ENCODE data around the gene SYNJ2. TPM values are rescaled to one million over a fixed set of nuclear protein-coding genes. Genes with fewer than 3 reads are reported as not detected.

SYNJ2 gene
- total and polyA plus RNA-seq, 2 experiments from 2014 or later, result 2.8 to 5.6 TPM

- Mint-ChIP-seq H3K4me1 (peaks cover 11% of the 10 kb centered on the region), H3K27ac (no peak overlapping the region), H3K27me3 (ENCODE audit: insufficient read depth, low read depth, poor library complexity) (peaks cover 5% of the 10 kb centered on the region), H3K4me3 (no peak overlapping the region), H3K9me3 (peaks cover 26% of the 10 kb centered on the region), H3K36me3 (ENCODE audit: low read depth) (peaks cover 21% of the 10 kb centered on the region)
- 0 out of 2 replicates have a peak overlapping the region, but pooled peaks have one; percentile 59 for H2AFZ ChIP-seq
- H3K36me3 ChIP-seq (ENCODE audit: insufficient read depth), result no peaks in the 10 kb centered on the region
- H3K79me2 ChIP-seq (replicated peaks; ENCODE audit: insufficient read depth), result no peaks in the 10 kb centered on the region
- no peak for TF ChIP-seq ZNF114 (CRISPR knock-in tag; IDR thresholded peaks at IDR 0.05)
- H3K4me3 ChIP-seq, result no peak overlapping the region
- no peak overlapping the region; the same call in 1 of the 2 replicates for H3K27ac ChIP-seq (ENCODE audit: low read depth)
- no peaks in the 10 kb centered on the region; the same call in none of the 2 replicates for H3K4me1 ChIP-seq (ENCODE audit: insufficient read depth)
- DNase-seq (ENCODE audit: low spot score) (no peak), ATAC-seq (no peak)
- H4K20me1 ChIP-seq (replicated peaks; ENCODE audit: insufficient read depth), result no peaks in the 10 kb centered on the region
- no peaks in the 10 kb centered on the region for H3F3A ChIP-seq (replicated peaks; ENCODE audit: low read depth)
- no peaks in the 10 kb centered on the region for H3K9me2 ChIP-seq (ENCODE audit: insufficient read depth)
- no peaks in the 10 kb centered on the region for H3K27me3 ChIP-seq (ENCODE audit: insufficient read depth)
- no peak overlapping the region for H3K4me2 ChIP-seq
Measured at GRCh38 chr6:157961153-157961831, 20.4 kb upstream of the SYNJ2 start.

- H3K27me3 ChIP-seq (ENCODE audit: insufficient read depth), result no peaks in the 10 kb centered on the region
- no peaks in the 10 kb centered on the region for H3K79me2 ChIP-seq (replicated peaks; ENCODE audit: insufficient read depth)
- Mint-ChIP-seq H3K4me1 (peaks cover 15% of the 10 kb centered on the region), H3K36me3 (ENCODE audit: low read depth) (peaks cover 21% of the 10 kb centered on the region), H3K27ac (no peak overlapping the region), H3K27me3 (ENCODE audit: insufficient read depth, low read depth, poor library complexity) (peaks cover 7% of the 10 kb centered on the region), H3K9me3 (peaks cover 26% of the 10 kb centered on the region), H3K4me3 (no peak overlapping the region)
- no peaks in the 10 kb centered on the region; the same call in none of the 2 replicates for H3K4me1 ChIP-seq (ENCODE audit: insufficient read depth)
- no peaks in the 10 kb centered on the region for H3F3A ChIP-seq (replicated peaks; ENCODE audit: low read depth)
- no peak for TF ChIP-seq CREB1 (CRISPR knock-in tag; IDR thresholded peaks at IDR 0.05; ENCODE audit: low read depth)
- TF ChIP-seq ZNF114 (CRISPR knock-in tag; IDR thresholded peaks at IDR 0.05), result no peak
- TF ChIP-seq, protein P1, sequence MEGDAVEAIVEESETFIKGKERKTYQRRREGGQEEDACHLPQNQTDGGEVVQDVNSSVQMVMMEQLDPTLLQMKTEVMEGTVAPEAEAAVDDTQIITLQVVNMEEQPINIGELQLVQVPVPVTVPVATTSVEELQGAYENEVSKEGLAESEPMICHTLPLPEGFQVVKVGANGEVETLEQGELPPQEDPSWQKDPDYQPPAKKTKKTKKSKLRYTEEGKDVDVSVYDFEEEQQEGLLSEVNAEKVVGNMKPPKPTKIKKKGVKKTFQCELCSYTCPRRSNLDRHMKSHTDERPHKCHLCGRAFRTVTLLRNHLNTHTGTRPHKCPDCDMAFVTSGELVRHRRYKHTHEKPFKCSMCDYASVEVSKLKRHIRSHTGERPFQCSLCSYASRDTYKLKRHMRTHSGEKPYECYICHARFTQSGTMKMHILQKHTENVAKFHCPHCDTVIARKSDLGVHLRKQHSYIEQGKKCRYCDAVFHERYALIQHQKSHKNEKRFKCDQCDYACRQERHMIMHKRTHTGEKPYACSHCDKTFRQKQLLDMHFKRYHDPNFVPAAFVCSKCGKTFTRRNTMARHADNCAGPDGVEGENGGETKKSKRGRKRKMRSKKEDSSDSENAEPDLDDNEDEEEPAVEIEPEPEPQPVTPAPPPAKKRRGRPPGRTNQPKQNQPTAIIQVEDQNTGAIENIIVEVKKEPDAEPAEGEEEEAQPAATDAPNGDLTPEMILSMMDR (conservative IDR thresholded peaks at IDR 0.05; ENCODE audit: low read depth in 2 of 2), result no peak
- TF ChIP-seq POLR2AphosphoS5 (IDR thresholded peaks at IDR 0.05; ENCODE audit: low read depth), result no peak
- TF ChIP-seq ZNF331 (CRISPR knock-in tag; IDR thresholded peaks at IDR 0.05; ENCODE audit: low read depth), result no peak
- no peak for TF ChIP-seq EZH2 (IDR thresholded peaks at IDR 0.05; ENCODE audit: low read depth, unreplicated experiment)
- TF ChIP-seq, protein P2, sequence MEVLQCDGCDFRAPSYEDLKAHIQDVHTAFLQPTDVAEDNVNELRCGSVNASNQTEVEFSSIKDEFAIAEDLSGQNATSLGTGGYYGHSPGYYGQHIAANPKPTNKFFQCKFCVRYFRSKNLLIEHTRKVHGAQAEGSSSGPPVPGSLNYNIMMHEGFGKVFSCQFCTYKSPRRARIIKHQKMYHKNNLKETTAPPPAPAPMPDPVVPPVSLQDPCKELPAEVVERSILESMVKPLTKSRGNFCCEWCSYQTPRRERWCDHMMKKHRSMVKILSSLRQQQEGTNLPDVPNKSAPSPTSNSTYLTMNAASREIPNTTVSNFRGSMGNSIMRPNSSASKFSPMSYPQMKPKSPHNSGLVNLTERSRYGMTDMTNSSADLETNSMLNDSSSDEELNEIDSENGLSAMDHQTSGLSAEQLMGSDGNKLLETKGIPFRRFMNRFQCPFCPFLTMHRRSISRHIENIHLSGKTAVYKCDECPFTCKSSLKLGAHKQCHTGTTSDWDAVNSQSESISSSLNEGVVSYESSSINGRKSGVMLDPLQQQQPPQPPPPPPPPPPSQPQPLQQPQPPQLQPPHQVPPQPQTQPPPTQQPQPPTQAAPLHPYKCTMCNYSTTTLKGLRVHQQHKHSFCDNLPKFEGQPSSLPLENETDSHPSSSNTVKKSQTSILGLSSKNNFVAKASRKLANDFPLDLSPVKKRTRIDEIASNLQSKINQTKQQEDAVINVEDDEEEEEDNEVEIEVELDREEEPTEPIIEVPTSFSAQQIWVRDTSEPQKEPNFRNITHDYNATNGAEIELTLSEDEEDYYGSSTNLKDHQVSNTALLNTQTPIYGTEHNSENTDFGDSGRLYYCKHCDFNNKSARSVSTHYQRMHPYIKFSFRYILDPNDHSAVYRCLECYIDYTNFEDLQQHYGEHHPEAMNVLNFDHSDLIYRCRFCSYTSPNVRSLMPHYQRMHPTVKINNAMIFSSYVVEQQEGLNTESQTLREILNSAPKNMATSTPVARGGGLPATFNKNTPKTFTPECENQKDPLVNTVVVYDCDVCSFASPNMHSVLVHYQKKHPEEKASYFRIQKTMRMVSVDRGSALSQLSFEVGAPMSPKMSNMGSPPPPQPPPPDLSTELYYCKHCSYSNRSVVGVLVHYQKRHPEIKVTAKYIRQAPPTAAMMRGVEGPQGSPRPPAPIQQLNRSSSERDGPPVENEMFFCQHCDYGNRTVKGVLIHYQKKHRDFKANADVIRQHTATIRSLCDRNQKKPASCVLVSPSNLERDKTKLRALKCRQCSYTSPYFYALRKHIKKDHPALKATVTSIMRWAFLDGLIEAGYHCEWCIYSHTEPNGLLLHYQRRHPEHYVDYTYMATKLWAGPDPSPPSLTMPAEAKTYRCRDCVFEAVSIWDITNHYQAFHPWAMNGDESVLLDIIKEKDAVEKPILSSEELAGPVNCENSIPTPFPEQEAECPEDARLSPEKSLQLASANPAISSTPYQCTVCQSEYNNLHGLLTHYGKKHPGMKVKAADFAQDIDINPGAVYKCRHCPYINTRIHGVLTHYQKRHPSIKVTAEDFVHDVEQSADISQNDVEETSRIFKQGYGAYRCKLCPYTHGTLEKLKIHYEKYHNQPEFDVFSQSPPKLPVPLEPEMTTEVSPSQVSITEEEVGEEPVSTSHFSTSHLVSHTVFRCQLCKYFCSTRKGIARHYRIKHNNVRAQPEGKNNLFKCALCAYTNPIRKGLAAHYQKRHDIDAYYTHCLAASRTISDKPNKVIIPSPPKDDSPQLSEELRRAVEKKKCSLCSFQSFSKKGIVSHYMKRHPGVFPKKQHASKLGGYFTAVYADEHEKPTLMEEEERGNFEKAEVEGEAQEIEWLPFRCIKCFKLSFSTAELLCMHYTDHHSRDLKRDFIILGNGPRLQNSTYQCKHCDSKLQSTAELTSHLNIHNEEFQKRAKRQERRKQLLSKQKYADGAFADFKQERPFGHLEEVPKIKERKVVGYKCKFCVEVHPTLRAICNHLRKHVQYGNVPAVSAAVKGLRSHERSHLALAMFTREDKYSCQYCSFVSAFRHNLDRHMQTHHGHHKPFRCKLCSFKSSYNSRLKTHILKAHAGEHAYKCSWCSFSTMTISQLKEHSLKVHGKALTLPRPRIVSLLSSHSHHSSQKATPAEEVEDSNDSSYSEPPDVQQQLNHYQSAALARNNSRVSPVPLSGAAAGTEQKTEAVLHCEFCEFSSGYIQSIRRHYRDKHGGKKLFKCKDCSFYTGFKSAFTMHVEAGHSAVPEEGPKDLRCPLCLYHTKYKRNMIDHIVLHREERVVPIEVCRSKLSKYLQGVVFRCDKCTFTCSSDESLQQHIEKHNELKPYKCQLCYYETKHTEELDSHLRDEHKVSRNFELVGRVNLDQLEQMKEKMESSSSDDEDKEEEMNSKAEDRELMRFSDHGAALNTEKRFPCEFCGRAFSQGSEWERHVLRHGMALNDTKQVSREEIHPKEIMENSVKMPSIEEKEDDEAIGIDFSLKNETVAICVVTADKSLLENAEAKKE (CRISPR knock-in tag; IDR thresholded peaks at IDR 0.05), result no peak
- TF ChIP-seq REST (IDR thresholded peaks at IDR 0.05; ENCODE audit: unreplicated experiment), result no peak
- H4K20me1 ChIP-seq (replicated peaks; ENCODE audit: insufficient read depth), result no peaks in the 10 kb centered on the region
- no peak overlapping the region for H3K4me2 ChIP-seq
- DNase-seq (ENCODE audit: low spot score), result no peak
- no peaks in the 10 kb centered on the region for H3K36me3 ChIP-seq (ENCODE audit: insufficient read depth)
- H3K4me3 ChIP-seq, result no peak overlapping the region
- H3K27ac ChIP-seq (ENCODE audit: low read depth), result no peak overlapping the region
- ATAC-seq, result no peak
- no peaks in the 10 kb centered on the region for H3K9me2 ChIP-seq (ENCODE audit: insufficient read depth)
- peak overlapping the region; percentile 81; the same call in 1 of the 2 replicates for H2AFZ ChIP-seq
Measured at GRCh38 chr6:157961832-157962575, 19.7 kb upstream of the SYNJ2 start.

Measured in GM23338 (cell line).